H1 (cell line): ENCODE results near the gene ARHGAP24. TPM values are rescaled to one million over a fixed set of nuclear protein-coding genes. Genes with fewer than 3 reads are reported as not detected.

Experiments
- CTCF ChIA-PET: fragments of 300-600 bp; sonication (Branson Sonifier 250); formaldehyde crosslinking; loops from one replicate; lab custom pipeline; 2021; ENCODE audit not compliant: partially characterized antibody; lab: Charles Lee
- POLR2A ChIA-PET: fragments of 300-600 bp; sonication (Branson Sonifier 250); formaldehyde crosslinking; loops from one replicate; lab custom pipeline; 2021; ENCODE audit warnings: inconsistent platforms; ENCODE audit not compliant: partially characterized antibody; lab: Charles Lee
- DNase-seq, 2 experiments: peaks; one replicate each; pipeline versions ENCODE4 v3.0.0 to v3.0.0-alpha.2; 2010 to 2022; ENCODE audit warnings: low spot score in 2 of 2, low read depth in 1 of 2, mixed read lengths in 1 of 2
- FAIRE-seq: peaks from 2 replicates; lab custom pipeline; 2011; peaks lifted over from hg19 to GRCh38; lab: Jason Lieb, UNC
- H2AFZ ChIP-seq: 2 replicates; pipeline ENCODE4 v1.8.1; 2012; ENCODE audit warnings: low read length, inconsistent platforms
- H2AK5ac ChIP-seq: 2 replicates; pipeline ENCODE4 v1.6.1; 2013; ENCODE audit warnings: low read depth, low read length
- H2BK120ac ChIP-seq: replicated peaks from 2 replicates; pipeline ENCODE3; 2013; ENCODE audit warnings: low read depth, low read length, inconsistent platforms
- H2BK12ac ChIP-seq: 2 replicates; pipeline ENCODE4 v1.6.1; 2013; ENCODE audit warnings: low read depth, low read length
- H2BK15ac ChIP-seq: 2 replicates; pipeline ENCODE4 v1.6.1; 2013; ENCODE audit warnings: low read length
- H2BK20ac ChIP-seq: 2 replicates; pipeline ENCODE4 v1.6.1; 2013; ENCODE audit warnings: low read length
- H2BK5ac ChIP-seq: 2 replicates; pipeline ENCODE4 v1.6.1; 2013; ENCODE audit warnings: low read depth, low read length
- H3K14ac ChIP-seq: 2 replicates; pipeline ENCODE4 v1.6.1; 2013; ENCODE audit warnings: inconsistent platforms; ENCODE audit not compliant: insufficient read length
- H3K18ac ChIP-seq: 2 replicates; pipeline ENCODE4 v1.6.1; 2013; ENCODE audit warnings: low read length; ENCODE audit errors: extremely low read depth
- H3K23ac ChIP-seq: 2 replicates; pipeline ENCODE4 v1.6.1; 2013; ENCODE audit warnings: inconsistent platforms; ENCODE audit not compliant: insufficient read length
- H3K23me2 ChIP-seq: 2 replicates; pipeline ENCODE4 v1.6.1; 2013; ENCODE audit warnings: low read depth, low read length
- H3K27ac ChIP-seq: 2 replicates; pipeline ENCODE4 v1.6.1; 2011; ENCODE audit warnings: low read depth, low read length, inconsistent platforms
- H3K27me3 ChIP-seq, 4 experiments: replicated peaks in 1 of 4; 1 replicate in 1 of 4; 2 replicates in 3 of 4; pipeline versions ENCODE4 v1.6.1 to v1.8.1; 2011 to 2013; ENCODE audit warnings: low read length in 3 of 4, mild to moderate bottlenecking in 3 of 4, inconsistent platforms in 2 of 4, mixed read lengths in 2 of 4, moderate library complexity in 1 of 4; ENCODE audit not compliant: control insufficient read depth in 3 of 4, insufficient read depth in 3 of 4; ENCODE audit errors: extremely low read depth in 1 of 4
- H3K36me3 ChIP-seq, 4 experiments: 2 replicates each; pipeline versions ENCODE4 v1.6.1 to v1.8.1; 2011 to 2013; ENCODE audit warnings: mild to moderate bottlenecking in 4 of 4, low read length in 3 of 4, moderate library complexity in 2 of 4, control low read depth in 1 of 4, inconsistent platforms in 1 of 4; ENCODE audit not compliant: insufficient read depth in 4 of 4, control insufficient read depth in 2 of 4
- H3K4ac ChIP-seq: replicated peaks from 2 replicates; pipeline ENCODE3; 2013; ENCODE audit warnings: low read length, low read depth, mixed read lengths, inconsistent platforms; ENCODE audit not compliant: insufficient read length
- H3K4me1 ChIP-seq, 4 experiments: replicated peaks in 1 of 4; 1 replicate in 1 of 4; 2 replicates in 3 of 4; pipeline versions ENCODE4 v1.6.1 to v1.8.1; 2011 to 2013; ENCODE audit warnings: low read length in 3 of 4, inconsistent platforms in 2 of 4, mixed read lengths in 1 of 4; ENCODE audit not compliant: insufficient read depth in 4 of 4, control insufficient read depth in 3 of 4
- H3K4me2 ChIP-seq, 2 experiments: 2 replicates each; pipeline versions ENCODE4 v1.6.1 to v1.8.1; 2011 to 2013; ENCODE audit warnings: low read depth in 2 of 2, low read length in 2 of 2, control low read depth in 1 of 2, inconsistent platforms in 1 of 2, mild to moderate bottlenecking in 1 of 2; ENCODE audit not compliant: insufficient read depth in 1 of 2
- H3K4me3 ChIP-seq, 4 experiments: fragments of 200-600, 300-600 bp in 1 of 4; sonication (generic), shearing (Covaris generic), sonication (Bioruptor Twin) in 1 of 4; 2 replicates each; pipeline versions ENCODE4 v1.5.1 to v1.8.1; 2011 to 2016; ENCODE audit warnings: low read length in 4 of 4, low read depth in 3 of 4, control low read depth in 2 of 4, inconsistent platforms in 2 of 4, mild to moderate bottlenecking in 2 of 4, mixed read lengths in 1 of 4, moderate library complexity in 1 of 4; ENCODE audit not compliant: insufficient read depth in 2 of 4; ENCODE audit errors: extremely low read depth in 1 of 4
- H3K56ac ChIP-seq: replicated peaks from 2 replicates; pipeline ENCODE3; 2013; ENCODE audit warnings: low read depth, mild to moderate bottlenecking, mixed read lengths, low read length, inconsistent platforms; ENCODE audit not compliant: insufficient read length
- H3K79me1 ChIP-seq: 2 replicates; pipeline ENCODE4 v1.6.1; 2013; ENCODE audit warnings: low read depth, low read length, control low read depth
- H3K79me2 ChIP-seq, 2 experiments: 2 replicates each; pipeline versions ENCODE4 v1.6.1 to v1.8.1; 2012 to 2013; ENCODE audit warnings: low read length in 2 of 2, mild to moderate bottlenecking in 2 of 2, inconsistent platforms in 1 of 2; ENCODE audit not compliant: insufficient read depth in 2 of 2, control insufficient read depth in 1 of 2
- H3K9ac ChIP-seq, 4 experiments: replicated peaks in 1 of 4; 1 replicate in 1 of 4; 2 replicates in 3 of 4; pipeline versions ENCODE4 v1.6.1 to v1.8.1; 2011 to 2013; ENCODE audit warnings: low read depth in 3 of 4, low read length in 3 of 4, control low read depth in 2 of 4, mild to moderate bottlenecking in 2 of 4, moderate library complexity in 2 of 4, inconsistent platforms in 1 of 4; ENCODE audit errors: extremely low read depth in 1 of 4
- H3K9me3 ChIP-seq, 2 experiments: 2 replicates each; pipeline versions ENCODE4 v1.6.1 to v1.8.1; 2012 to 2013; ENCODE audit warnings: mild to moderate bottlenecking in 2 of 2, moderate library complexity in 2 of 2, control low read depth in 1 of 2, inconsistent platforms in 1 of 2, low read depth in 1 of 2, low read length in 1 of 2, mixed read lengths in 1 of 2; ENCODE audit not compliant: insufficient read depth in 2 of 2
- H4K20me1 ChIP-seq, 2 experiments: replicated peaks in 1 of 2; 2 replicates each; pipeline versions ENCODE3 to v1.8.1; 2011 to 2013; ENCODE audit warnings: inconsistent platforms in 2 of 2, low read length in 2 of 2, mild to moderate bottlenecking in 1 of 2; ENCODE audit not compliant: insufficient read depth in 2 of 2, control insufficient read depth in 1 of 2
- H4K5ac ChIP-seq: 2 replicates; pipeline ENCODE4 v1.6.1; 2013; ENCODE audit warnings: low read length, low read depth, mixed read lengths, inconsistent platforms; ENCODE audit not compliant: insufficient read length
- H4K8ac ChIP-seq: 2 replicates; pipeline ENCODE4 v1.8.0; 2013; ENCODE audit warnings: mild to moderate bottlenecking, moderate library complexity, low read length, inconsistent platforms; ENCODE audit not compliant: insufficient read depth; ENCODE audit errors: extremely low read depth
- H4K91ac ChIP-seq: replicated peaks from 2 replicates; pipeline ENCODE3; 2013; ENCODE audit warnings: low read length, mixed read lengths, inconsistent platforms; ENCODE audit not compliant: insufficient read length
- ASH2L ChIP-seq: fragments of 200-600, 300-600 bp; sonication (generic); IDR thresholded peaks from one replicate; pipeline ENCODE4 v1.7.1; 2017; ENCODE audit warnings: low read length
- CEBPB ChIP-seq: IDR thresholded peaks from 2 replicates; pipeline ENCODE4 v1.6.1; 2012; ENCODE audit warnings: low read depth, low read length
- CHD1 ChIP-seq: IDR thresholded peaks from 2 replicates; pipeline ENCODE4 v1.6.1; 2012; ENCODE audit warnings: low read depth, low read length, improper control_type of control experiment
- CREB1 ChIP-seq: IDR thresholded peaks from 2 replicates; pipeline ENCODE4 v1.6.1; 2012; ENCODE audit warnings: inconsistent platforms
- EZH2 ChIP-seq: fragments of 200-600 bp; sonication (generic); IDR thresholded peaks from 2 replicates; pipeline ENCODE4 v1.7.1; 2012; ENCODE audit warnings: low read depth, mild to moderate bottlenecking, moderate library complexity, low read length, inconsistent platforms; ENCODE audit not compliant: severe bottlenecking
- JUND ChIP-seq: IDR thresholded peaks from 2 replicates; pipeline ENCODE4 v1.6.1; 2011; ENCODE audit warnings: mild to moderate bottlenecking, improper control_type of control experiment, low read length
- NRF1 ChIP-seq: IDR thresholded peaks from 2 replicates; pipeline ENCODE4 v1.6.1; 2011; ENCODE audit warnings: mild to moderate bottlenecking, low read depth, low read length, improper control_type of control experiment
- SP2 ChIP-seq: IDR thresholded peaks from 2 replicates; pipeline ENCODE4 v1.6.1; 2012; ENCODE audit warnings: mild to moderate bottlenecking, low read length, inconsistent platforms
- TAF1 ChIP-seq: IDR thresholded peaks from 2 replicates; pipeline ENCODE4 v1.6.1; 2011; ENCODE audit warnings: mild to moderate bottlenecking, low read depth, low read length
- TAF7 ChIP-seq: optimal IDR thresholded peaks from 2 replicates; pipeline ENCODE3; 2011; ENCODE audit warnings: low read depth, mild to moderate bottlenecking, inconsistent platforms, low read length, moderate library complexity, borderline replicate concordance
- WGBS, 2 experiments: shearing (Covaris generic) in 1 of 2; methylation state at CpG; one replicate each; pipeline versions ENCODE4 v1.1.6 to v1.1.7; 2013 to 2015; ENCODE audit warnings: low lambda C conversion rate in 2 of 2, mixed read lengths in 2 of 2, inconsistent platforms in 1 of 2, low coverage in 1 of 2, missing lambda C conversion rate in 1 of 2; ENCODE audit not compliant: insufficient replicate concordance in 2 of 2, insufficient coverage in 1 of 2, insufficient read length in 1 of 2; ENCODE audit errors: extremely low coverage in 1 of 2, missing lambda C conversion rate in 1 of 2; 5-methylcytosine and 5-hydroxymethylcytosine counted together
- polyA plus RNA-seq, 7 experiments: library from polyadenylated mRNA; depleted of rRNA in 3 of 7; stranded (reverse) in 5 of 7; unstranded in 2 of 7; fragments of >200 nt in 5 of 7; fragments of 200-250 nt in 2 of 7; gene quantifications; 1 replicate in 5 of 7; 2 replicates in 1 of 7; 4 replicates in 1 of 7; pipeline versions ENCODE4 v1.2.1 to v1.2.3, GENCODE V29; 2011 to 2013; ENCODE audit warnings: missing spikeins in 2 of 7, mixed read lengths in 2 of 7
- total RNA-seq: library from RNA; stranded (reverse); fragmentation: NEBNext Ultra II Directional; extraction: Animal tissue kit (Norgen Biotek cat#: 25700); gene quantifications from 2 replicates; pipeline ENCODE4 v1.2.1, GENCODE V29; 2021
- TF ChIP-seq, protein P1 (sequence below): IDR thresholded peaks from 2 replicates; pipeline ENCODE4 v1.6.1; 2012; ENCODE audit warnings: inconsistent platforms

The ARHGAP24 gene
- total and polyA plus RNA-seq, 2 of the 8 experiments (the other 6 are each of a cell fraction or from before 2014, with no cell fraction given) = 0.08 to 0.50 TPM

- H2BK120ac ChIP-seq = no peak overlapping the region
- H3K9me3 ChIP-seq = no peaks in the 10 kb centered on the region
- H2BK15ac ChIP-seq = no peak overlapping the region
- H2BK12ac ChIP-seq = no peak overlapping the region
- peak overlapping the region in 1 of 4 experiments; percentile 11; a peak in 1 of 8 replicates for H3K4me3 ChIP-seq
- peaks cover 0 to 11% (median 5%) of the 10 kb centered on the region in 4 experiments; a peak in 5 of 7 replicates for H3K4me1 ChIP-seq
- no peak overlapping the region; the same call in 1 of the 2 replicates for H3K18ac ChIP-seq
- no peak overlapping the region for H4K91ac ChIP-seq
- no peak for TF ChIP-seq SP2
- TF ChIP-seq, protein P1, sequence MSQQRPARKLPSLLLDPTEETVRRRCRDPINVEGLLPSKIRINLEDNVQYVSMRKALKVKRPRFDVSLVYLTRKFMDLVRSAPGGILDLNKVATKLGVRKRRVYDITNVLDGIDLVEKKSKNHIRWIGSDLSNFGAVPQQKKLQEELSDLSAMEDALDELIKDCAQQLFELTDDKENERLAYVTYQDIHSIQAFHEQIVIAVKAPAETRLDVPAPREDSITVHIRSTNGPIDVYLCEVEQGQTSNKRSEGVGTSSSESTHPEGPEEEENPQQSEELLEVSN = no peak
- TF ChIP-seq JUND = no peak
- TF ChIP-seq CHD1 = no peak
- no peak for TF ChIP-seq ASH2L
- no peak for TF ChIP-seq TAF1
- TF ChIP-seq NRF1 = no peak
- TF ChIP-seq EZH2 = no peak
- no peak for TF ChIP-seq CREB1
- no peak for TF ChIP-seq TAF7
- no peak for TF ChIP-seq CEBPB
- DNase-seq (no peak), FAIRE-seq (no peak)
- no peak overlapping the region for H3K23ac ChIP-seq
- no peak overlapping the region for H2BK5ac ChIP-seq
- H4K20me1 ChIP-seq = no peaks in the 10 kb centered on the region
- no peak overlapping the region for H3K9ac ChIP-seq
- H3K79me2 ChIP-seq = no peaks in the 10 kb centered on the region
- 0 out of 2 replicates have a peak overlapping the region, but pooled peaks have one; percentile 6 for H2AFZ ChIP-seq
- H2AK5ac ChIP-seq = no peak overlapping the region
- no peak overlapping the region for H4K5ac ChIP-seq
- no peak overlapping the region for H4K8ac ChIP-seq
- H3K4ac ChIP-seq = peak overlapping the region; percentile 75
- no peaks in the 10 kb centered on the region for H3K36me3 ChIP-seq
- no peaks in the 10 kb centered on the region for H3K27me3 ChIP-seq
- no peak overlapping the region for H3K56ac ChIP-seq
- 76% methylated on average over 3 of the region's 3 CpGs; no CpG with 5 or more reads in 1 of the 2 experiments for WGBS, 2 experiments
- H3K27ac ChIP-seq = no peak overlapping the region
- no peaks in the 10 kb centered on the region for H3K79me1 ChIP-seq
- POLR2A ChIA-PET = no interaction called here
- no peak overlapping the region for H3K14ac ChIP-seq
- H2BK20ac ChIP-seq = no peak overlapping the region
- no peaks in the 10 kb centered on the region for H3K23me2 ChIP-seq
- CTCF ChIA-PET = interaction anchor here (1.0 kb wide), 1 partner anchor 20 kb away, joined by 4 read pairs; no protein-coding TSS in a partner anchor
- 0 out of 4 replicates have a peak overlapping the region, but pooled peaks of 1 of the 2 experiments have one; percentile 22 for H3K4me2 ChIP-seq
Measured at GRCh38 chr4:85807247-85807950, 332.4 kb downstream of the ARHGAP24 start.
